ENCODE data around the gene DIP2C. TPM values are rescaled to one million over a fixed set of nuclear protein-coding genes. Genes with fewer than 3 reads are reported as not detected.
"Not testable (repeated sequence)": the region's sequence is repeated elsewhere in the genome, so short reads cannot be mapped to it uniquely, and the experiment has no call there.

The DIP2C gene
- total and polyA plus RNA-seq, 3 donors from 2014 or later: 14.9 to 43.4 (median 30.1) TPM

DNA sequence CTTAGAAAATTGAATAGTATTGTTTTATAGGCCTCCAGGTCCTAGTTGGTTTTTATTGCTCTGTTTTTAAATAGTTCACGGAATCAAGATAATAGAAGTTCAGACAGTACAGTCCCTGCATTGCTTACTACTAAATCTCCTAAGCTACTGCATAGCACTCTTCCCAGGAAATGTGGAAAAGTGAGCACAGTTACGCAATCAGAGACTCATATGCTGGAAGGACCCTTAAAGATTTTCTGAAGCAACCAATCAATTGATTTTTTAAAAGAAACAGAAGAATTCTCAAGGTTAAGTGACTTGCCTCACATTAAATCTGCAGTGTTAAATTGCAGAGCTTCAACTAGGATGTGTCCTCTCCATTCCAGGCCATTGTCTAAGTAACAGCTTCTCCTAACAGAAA, 23.1 kb upstream of the DIP2C start:
- DNase-seq: no peak
- Histone ChIP-seq H3K4me1 (no peaks in the 10 kb centered on the region), H3K27ac (no peak overlapping the region), H3K9me3 (no peaks in the 10 kb centered on the region), H3K4me3 (no peak overlapping the region), H3K36me3 (ENCODE audit: low read depth, missing control alignments) (no peaks in the 10 kb centered on the region), H3K27me3 (no peaks in the 10 kb centered on the region)
- WGBS, 2 donors: 73 to 82% methylated on average over 2 of the region's 2 CpGs
- TF ChIP-seq CTCF (IDR thresholded peaks at IDR 0.05) (no peak), POLR2A (IDR thresholded peaks at IDR 0.05) (no peak)
- intact Hi-C loops (cut with DNase I; ENCODE audit: low total_unique reads): no loop called here

GRCh38 chr10:712089-712488, 22.6 kb upstream of the DIP2C start:
- DNase-seq: no peak
- H3K9me3 ChIP-seq: no peaks in the 10 kb centered on the region
- no peak for TF ChIP-seq POLR2A (IDR thresholded peaks at IDR 0.05)
- no peak for TF ChIP-seq CTCF (IDR thresholded peaks at IDR 0.05)
- H3K4me3 ChIP-seq: no peak overlapping the region
- intact Hi-C loops (cut with DNase I; ENCODE audit: low total_unique reads): no loop called here
- 83 to 91% methylated on average over 5 of the region's 5 CpGs for WGBS, 2 donors
- no peak overlapping the region for H3K27ac ChIP-seq
- H3K36me3 ChIP-seq (ENCODE audit: low read depth, missing control alignments): no peaks in the 10 kb centered on the region
- H3K27me3 ChIP-seq: no peaks in the 10 kb centered on the region
- H3K4me1 ChIP-seq: no peaks in the 10 kb centered on the region

DNA sequence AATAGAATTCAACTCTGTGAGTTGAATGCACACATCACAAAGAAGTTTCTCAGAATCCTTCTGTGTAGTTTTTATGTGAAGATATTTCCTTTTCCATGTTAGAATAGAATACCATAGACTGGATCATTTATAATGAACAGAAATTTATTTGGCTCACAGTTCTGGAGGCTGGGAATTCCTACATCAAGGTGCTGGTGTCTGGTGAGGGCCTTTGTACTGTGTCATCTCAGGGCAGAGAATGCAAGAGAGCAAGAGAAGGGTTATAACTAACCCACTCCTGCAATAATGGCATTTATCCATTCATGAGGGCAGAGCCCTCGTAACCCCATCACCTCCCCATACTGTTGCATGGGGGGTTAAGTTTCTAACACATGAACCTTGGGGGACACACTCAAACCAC, 18.4 kb upstream of the DIP2C start:
- Histone ChIP-seq H3K36me3 (ENCODE audit: low read depth, missing control alignments) (no peaks in the 10 kb centered on the region), H3K9me3 (no peaks in the 10 kb centered on the region), H3K4me3 (no peak overlapping the region), H3K4me1 (no peaks in the 10 kb centered on the region), H3K27me3 (no peaks in the 10 kb centered on the region), H3K27ac (no peak overlapping the region)
- no peak for TF ChIP-seq POLR2A (IDR thresholded peaks at IDR 0.05)
- TF ChIP-seq CTCF (IDR thresholded peaks at IDR 0.05): no peak
- WGBS, 2 donors: 100% methylated on average over 1 of the region's 1 CpG
- no peak for DNase-seq
- intact Hi-C loops (cut with DNase I; ENCODE audit: low total_unique reads): no loop called here

DNA sequence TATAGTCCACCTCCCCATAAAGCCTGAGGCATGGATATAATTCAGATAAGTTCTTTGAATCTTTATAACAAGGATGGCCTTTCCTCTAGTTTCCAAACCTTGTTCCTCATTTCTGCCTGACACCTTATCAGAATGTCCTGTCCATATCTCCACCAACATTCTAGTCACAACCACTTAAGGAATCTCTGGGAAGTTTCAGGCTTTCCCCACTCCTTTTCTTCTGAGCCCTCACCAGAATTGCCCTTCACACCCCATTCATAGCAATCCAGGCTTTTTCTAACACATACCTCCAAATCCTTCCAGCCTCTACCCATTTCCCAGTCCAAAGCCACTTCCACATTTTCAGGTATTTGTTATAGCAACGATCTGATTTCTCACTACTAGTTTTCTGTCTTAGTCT, 18.0 kb upstream of the DIP2C start:
- no peak for DNase-seq
- 88% methylated on average over 1 of the region's 1 CpG for WGBS, 2 donors
- intact Hi-C loops (cut with DNase I; ENCODE audit: low total_unique reads): no loop called here
- TF ChIP-seq CTCF (IDR thresholded peaks at IDR 0.05) (no peak), POLR2A (IDR thresholded peaks at IDR 0.05) (no peak)
- no peak overlapping the region for H3K4me3 ChIP-seq
- H3K27ac ChIP-seq: no peak overlapping the region
- H3K36me3 ChIP-seq (ENCODE audit: low read depth, missing control alignments): no peaks in the 10 kb centered on the region
- H3K9me3 ChIP-seq: no peaks in the 10 kb centered on the region
- H3K4me1 ChIP-seq: no peaks in the 10 kb centered on the region
- no peaks in the 10 kb centered on the region for H3K27me3 ChIP-seq

GRCh38 chr10:703118-703517, 13.7 kb upstream of the DIP2C start:
- no peaks in the 10 kb centered on the region for H3K27me3 ChIP-seq
- no peak for DNase-seq
- 85 to 91% methylated on average over 1 of the region's 1 CpG for WGBS, 2 donors
- H3K4me3 ChIP-seq: no peak overlapping the region
- no peaks in the 10 kb centered on the region for H3K9me3 ChIP-seq
- TF ChIP-seq POLR2A (IDR thresholded peaks at IDR 0.05) (no peak), CTCF (IDR thresholded peaks at IDR 0.05) (no peak)
- H3K36me3 ChIP-seq (ENCODE audit: low read depth, missing control alignments): no peaks in the 10 kb centered on the region
- no peak overlapping the region for H3K27ac ChIP-seq
- intact Hi-C loops (cut with DNase I; ENCODE audit: low total_unique reads): no loop called here
- H3K4me1 ChIP-seq: no peaks in the 10 kb centered on the region

- DNase-seq: not testable (repeated sequence)
- 59% methylated on average over 6 of the region's 6 CpGs; no CpG with 5 or more reads in 1 of the 2 donors for WGBS, 2 donors
These were observed 10.7 kb upstream of the DIP2C start for GRCh38 chr10:700183-700582.

More at GRCh38 chr10:700183-700582, 10.7 kb upstream of the DIP2C start:
- H3K27ac ChIP-seq; H3K36me3 ChIP-seq (ENCODE audit: low read depth, missing control alignments); H3K4me3 ChIP-seq; H3K4me1 ChIP-seq; H3K27me3 ChIP-seq; intact Hi-C loops (cut with DNase I; ENCODE audit: low total_unique reads); H3K9me3 ChIP-seq: not testable (repeated sequence)

Data from testis (tissue), 3 donors.